SK-N-MC (cell line): ENCODE results near the gene KITLG.
"Not testable (repeated sequence)": the region's sequence is repeated elsewhere in the genome, so short reads cannot be mapped to it uniquely, and the experiment has no call there.

Experiments
- DNase-seq: peaks from one replicate; pipeline ENCODE4 v3.0.0-alpha.2; 2011; ENCODE audit warnings: low read depth, low spot score
- H3K27ac ChIP-seq: fragments of 200-600 bp; sonication (generic); 2 replicates; pipeline ENCODE4 v1.5.1; 2016; ENCODE audit warnings: mixed run types
- H3K36me3 ChIP-seq: fragments of 200-600 bp; sonication (generic); 2 replicates; pipeline ENCODE4 v1.6.1; 2017; ENCODE audit warnings: antibody characterized with exemption, low read length, mixed read lengths; ENCODE audit not compliant: insufficient read depth
- H3K4me3 ChIP-seq: fragments of 200-600 bp; sonication (generic); 2 replicates; pipeline ENCODE4 v1.5.1; 2016
- H3K9ac ChIP-seq: fragments of 200-600 bp; sonication (generic); 2 replicates; pipeline ENCODE4 v1.8.0; 2017; ENCODE audit warnings: mixed run types, mixed read lengths; ENCODE audit not compliant: insufficient read length
- H3K9me3 ChIP-seq: fragments of 200-600 bp; sonication (generic); 2 replicates; pipeline ENCODE4 v1.6.1; 2017; ENCODE audit warnings: low read depth, mild to moderate bottlenecking, antibody characterized with exemption, low read length, moderate library complexity, mixed read lengths
- EZH2 ChIP-seq: fragments of 200-600 bp; sonication (generic); IDR thresholded peaks from one replicate; pipeline ENCODE4 v1.6.1; 2017; ENCODE audit warnings: antibody characterized with exemption
- FOXP2 ChIP-seq: optimal IDR thresholded peaks from 2 replicates; pipeline ENCODE3; 2011; ENCODE audit warnings: mild to moderate bottlenecking, moderate library complexity; ENCODE audit not compliant: insufficient read depth; ENCODE audit errors: extremely low read length, control extremely low read depth
- POLR2AphosphoS5 ChIP-seq: IDR thresholded peaks from 2 replicates; pipeline ENCODE4 v1.6.1; 2012; ENCODE audit warnings: mild to moderate bottlenecking, low read depth, low read length, borderline replicate concordance

KITLG gene

DNA sequence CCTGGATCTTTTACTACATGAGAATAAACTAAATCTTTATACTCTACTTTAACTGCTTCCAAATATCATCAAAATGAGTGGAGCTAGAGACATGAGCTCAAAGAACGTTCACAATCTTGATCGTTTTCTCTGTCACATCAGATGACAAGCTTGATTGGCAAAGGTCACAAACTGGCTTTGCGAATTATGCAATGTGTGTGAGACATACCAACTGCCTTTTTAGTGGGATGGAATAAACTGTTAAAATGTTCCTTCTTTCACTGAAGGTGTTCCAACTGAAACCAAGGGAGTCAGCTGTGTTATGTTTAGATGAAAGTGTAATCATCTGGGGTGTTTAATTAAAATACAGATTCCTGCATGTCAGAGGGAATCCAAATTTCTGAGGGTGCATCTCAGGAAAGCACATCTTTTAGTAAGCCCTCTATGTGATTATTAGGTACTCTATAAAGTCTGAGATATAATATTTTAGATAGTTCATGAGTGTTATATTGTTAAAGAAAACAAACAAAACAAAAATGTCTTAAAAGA is 21.9 kb downstream of the KITLG start:
- DNase-seq: no peak
- no peak overlapping the region for H3K9ac ChIP-seq
- no peaks in the 10 kb centered on the region for H3K36me3 ChIP-seq
- H3K27ac ChIP-seq: no peak overlapping the region
- no peaks in the 10 kb centered on the region for H3K9me3 ChIP-seq
- TF ChIP-seq POLR2AphosphoS5: no peak
- no peak for TF ChIP-seq FOXP2
- TF ChIP-seq EZH2: no peak
- H3K4me3 ChIP-seq: no peak overlapping the region

DNA sequence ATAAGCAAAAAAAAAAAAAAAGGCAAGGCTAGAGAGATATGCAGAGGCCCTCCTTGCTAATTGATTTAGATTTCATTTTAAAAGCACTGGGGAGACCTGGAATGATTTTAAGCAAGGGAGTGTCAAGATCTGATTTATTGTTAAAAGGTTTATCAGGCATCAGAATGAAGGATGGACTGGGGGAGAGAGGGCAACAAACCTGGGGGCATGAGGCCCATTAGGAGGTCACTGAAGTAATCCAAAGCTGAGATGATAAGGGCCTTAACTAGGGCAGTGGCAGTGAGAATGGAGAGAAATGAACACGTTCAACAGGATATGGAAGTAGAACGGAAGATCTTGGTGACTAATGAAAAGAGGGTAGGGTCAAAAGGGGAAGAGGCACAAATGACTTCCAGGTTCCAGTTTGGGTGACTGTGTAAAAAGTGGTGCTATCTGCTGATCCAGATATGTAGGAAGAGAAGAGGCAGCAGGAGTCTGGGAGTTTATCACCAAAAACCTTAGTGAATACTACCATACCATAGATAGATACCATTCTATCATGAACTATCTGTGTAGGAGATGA is 24.0 kb downstream of the KITLG start:
- Histone ChIP-seq H3K4me3 (no peak overlapping the region), H3K9me3 (no peaks in the 10 kb centered on the region), H3K9ac (no peak overlapping the region), H3K36me3 (no peaks in the 10 kb centered on the region), H3K27ac (no peak overlapping the region)
- TF ChIP-seq EZH2 (no peak), POLR2AphosphoS5 (no peak), FOXP2 (no peak)
- DNase-seq: no peak

DNA sequence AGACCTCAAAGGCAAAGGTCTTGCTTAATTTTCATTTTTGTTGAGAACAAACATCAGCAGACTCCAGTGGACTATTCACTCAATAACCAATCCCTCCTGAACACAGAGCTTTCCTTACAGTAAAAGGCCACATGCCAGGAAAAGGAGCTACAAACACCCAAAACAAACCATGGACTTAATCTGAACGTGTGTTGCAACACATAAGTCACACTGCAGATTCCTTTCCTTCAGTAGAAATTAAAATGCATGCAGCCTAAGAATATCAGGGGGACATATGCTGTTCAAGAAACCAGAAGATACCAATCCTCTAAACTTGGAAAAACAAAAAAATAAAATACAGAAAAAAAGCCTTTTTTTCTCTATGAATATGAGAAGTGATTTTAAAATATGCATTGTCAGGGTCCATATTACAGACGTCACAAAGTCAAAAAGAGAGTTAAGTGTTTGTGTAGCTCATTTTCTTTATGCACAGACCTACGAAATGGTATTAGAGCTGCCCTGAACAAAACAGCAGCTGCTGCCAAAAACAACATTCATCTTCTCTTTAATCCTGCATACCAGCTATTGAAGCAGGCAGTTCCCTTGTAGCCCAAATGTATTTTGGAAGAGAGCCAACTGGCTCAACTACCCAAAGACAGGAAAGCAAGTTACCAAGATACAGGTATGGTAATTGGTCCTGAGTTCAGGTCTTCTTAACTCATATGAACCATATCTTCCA is 26.2 kb downstream of the KITLG start:
- no peak for TF ChIP-seq POLR2AphosphoS5
- no peak for TF ChIP-seq FOXP2
- no peak for TF ChIP-seq EZH2
- no peak overlapping the region for H3K9ac ChIP-seq
- H3K4me3 ChIP-seq: no peak overlapping the region
- H3K9me3 ChIP-seq: no peaks in the 10 kb centered on the region
- H3K27ac ChIP-seq: no peak overlapping the region
- no peaks in the 10 kb centered on the region for H3K36me3 ChIP-seq
- DNase-seq: no peak

DNA sequence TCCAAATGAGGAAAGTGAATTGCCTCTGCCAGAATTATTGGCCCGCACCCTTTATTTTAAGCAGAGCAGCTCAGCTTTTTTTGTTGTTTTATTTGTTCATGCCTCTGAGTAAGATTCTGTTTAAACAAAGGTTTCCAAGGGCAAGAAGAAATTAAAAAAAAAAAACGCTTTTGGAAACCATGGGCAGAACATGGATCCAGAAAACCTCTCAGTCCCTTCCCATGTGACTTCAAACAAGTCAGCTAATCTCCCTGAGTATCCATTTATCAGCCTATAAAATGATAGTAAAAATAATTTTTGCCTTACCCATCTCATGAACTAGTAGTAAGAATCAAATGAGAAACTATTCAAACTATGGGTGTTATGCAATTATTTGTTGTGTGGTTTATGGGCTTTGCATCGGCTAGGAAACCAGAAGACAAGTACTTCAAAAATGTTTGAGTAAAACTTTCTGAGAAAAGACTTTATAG is 27.6 kb downstream of the KITLG start:
- H3K4me3 ChIP-seq: no peak overlapping the region
- no peak overlapping the region for H3K9ac ChIP-seq
- H3K27ac ChIP-seq: no peak overlapping the region
- TF ChIP-seq FOXP2 (no peak), EZH2 (no peak), POLR2AphosphoS5 (no peak)
- no peaks in the 10 kb centered on the region for H3K36me3 ChIP-seq
- no peaks in the 10 kb centered on the region for H3K9me3 ChIP-seq
- DNase-seq: no peak

DNA sequence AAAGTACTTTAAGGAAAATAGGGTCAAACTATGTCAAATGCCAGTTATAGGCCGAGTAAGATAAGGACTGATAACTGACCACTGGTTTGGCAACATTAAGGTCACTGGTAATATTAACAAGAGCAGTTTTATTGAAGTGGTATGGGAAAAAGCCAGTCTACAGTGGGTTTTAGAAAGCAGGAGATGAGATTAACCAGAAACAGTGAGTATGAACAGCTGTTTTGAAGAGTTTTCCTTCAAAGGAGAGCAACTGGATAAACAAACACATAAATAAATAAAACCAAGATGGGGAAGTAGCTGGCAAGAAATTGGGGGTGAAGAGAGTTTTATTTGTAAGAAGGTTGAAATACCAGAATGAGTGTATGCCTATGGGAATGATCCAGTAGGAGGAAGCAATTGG is 30.3 kb downstream of the KITLG start:
- no peak for DNase-seq
- H3K4me3 ChIP-seq: no peak overlapping the region
- no peak overlapping the region for H3K9ac ChIP-seq
- TF ChIP-seq FOXP2 (no peak), EZH2 (no peak), POLR2AphosphoS5 (no peak)
- no peaks in the 10 kb centered on the region for H3K9me3 ChIP-seq
- no peaks in the 10 kb centered on the region for H3K36me3 ChIP-seq
- H3K27ac ChIP-seq: no peak overlapping the region

DNA sequence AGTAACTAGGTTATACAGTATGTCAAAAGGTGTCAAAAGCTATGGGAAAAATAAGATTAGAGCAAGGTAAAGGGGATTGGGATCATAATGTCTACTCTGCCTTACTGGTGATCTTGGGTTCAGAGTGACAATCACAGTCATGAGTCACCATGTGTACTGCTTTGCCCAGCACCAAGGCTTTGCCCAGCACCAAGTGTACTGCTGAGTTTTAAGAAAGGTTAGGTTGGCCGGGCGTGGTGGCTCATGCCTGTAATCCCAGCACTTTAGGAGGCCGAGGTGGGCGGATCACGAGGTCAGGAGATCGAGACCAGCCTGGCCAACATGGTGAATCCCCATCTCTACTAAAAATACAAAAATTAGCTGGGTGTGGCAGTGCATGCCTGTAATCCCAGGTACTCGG is 32.3 kb downstream of the KITLG start:
- not testable (repeated sequence) for H3K9me3 ChIP-seq, DNase-seq, H3K27ac ChIP-seq, H3K9ac ChIP-seq, H3K36me3 ChIP-seq, H3K4me3 ChIP-seq

DNA sequence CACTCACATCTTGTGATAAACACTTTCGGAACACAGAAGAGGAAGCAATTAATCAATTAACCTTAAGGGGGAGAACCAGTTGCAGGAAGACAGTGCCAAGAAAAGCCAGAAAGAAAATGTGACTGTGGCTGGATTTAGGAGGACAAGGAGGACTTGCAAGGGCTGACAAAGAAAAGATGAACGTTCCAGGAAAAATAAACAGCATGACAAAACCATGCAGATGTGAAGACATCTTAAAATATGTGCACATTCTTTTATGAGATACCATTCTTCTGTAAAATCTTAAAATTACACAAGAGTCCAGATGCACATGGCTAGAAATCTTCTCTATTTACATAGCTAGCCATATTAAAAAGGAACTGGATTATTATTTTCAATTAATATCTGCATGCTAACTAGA is 33.4 kb downstream of the KITLG start:
- TF ChIP-seq EZH2 (no peak), FOXP2 (no peak), POLR2AphosphoS5 (no peak)
- Histone ChIP-seq H3K4me3 (no peak overlapping the region), H3K36me3 (no peaks in the 10 kb centered on the region), H3K9ac (no peak overlapping the region), H3K27ac (no peak overlapping the region), H3K9me3 (no peaks in the 10 kb centered on the region)
- DNase-seq: no peak

DNA sequence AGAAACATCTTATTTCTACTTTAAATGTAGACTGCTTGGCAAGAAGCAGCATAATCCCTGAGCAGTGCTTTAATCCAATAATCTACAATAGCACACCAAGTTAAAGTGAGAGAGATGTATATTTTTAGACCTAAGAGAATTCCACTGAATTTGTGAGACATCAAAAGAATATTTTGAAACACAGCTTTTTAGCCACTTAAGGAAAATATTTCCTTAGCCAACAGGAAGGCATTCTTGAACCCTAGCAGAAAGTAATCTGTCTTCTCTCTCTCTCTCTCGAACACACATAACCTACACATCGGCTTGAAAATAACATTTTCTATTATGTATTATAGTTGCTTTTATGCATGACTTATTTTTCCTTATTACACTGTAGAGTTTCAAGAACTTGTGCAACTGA is 34.0 kb downstream of the KITLG start:
- TF ChIP-seq POLR2AphosphoS5 (no peak), EZH2 (no peak), FOXP2 (no peak)
- H3K9ac ChIP-seq: no peak overlapping the region
- no peaks in the 10 kb centered on the region for H3K36me3 ChIP-seq
- H3K27ac ChIP-seq: no peak overlapping the region
- DNase-seq: no peak
- no peak overlapping the region for H3K4me3 ChIP-seq
- H3K9me3 ChIP-seq: no peaks in the 10 kb centered on the region
